Measurements from ENCODE around the gene MMP2.

The MMP2 gene

DNA sequence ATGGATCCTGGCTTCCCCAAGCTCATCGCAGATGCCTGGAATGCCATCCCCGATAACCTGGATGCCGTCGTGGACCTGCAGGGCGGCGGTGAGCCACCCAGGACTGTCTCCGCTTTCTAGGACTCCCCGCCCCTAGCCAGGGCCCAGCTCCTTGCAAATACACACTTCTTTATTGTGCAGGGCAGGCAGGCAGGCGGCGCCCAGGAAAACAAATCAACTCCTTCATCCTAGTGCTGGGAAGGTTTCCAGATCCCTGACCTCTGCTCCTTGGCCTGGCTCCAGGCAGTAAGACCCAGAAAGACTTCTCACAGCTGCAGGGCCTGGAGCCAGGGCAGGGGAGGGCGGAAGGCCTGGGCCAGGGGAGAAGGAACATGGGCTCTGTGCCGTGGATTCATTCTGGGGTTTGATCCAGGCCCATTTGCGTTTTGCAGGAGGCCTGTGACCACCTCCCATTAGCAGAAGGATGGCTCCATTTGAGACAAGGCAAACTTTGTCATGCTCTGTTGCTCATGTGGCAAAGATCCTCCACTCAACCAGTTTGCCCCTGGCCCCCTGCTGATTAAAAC lies 23.9 kb downstream of the MMP2 start:
- no peak for TF ChIP-seq Cebpa-rat (IDR thresholded peaks at IDR 0.05)
- Histone ChIP-seq H4K20me1 (no peaks in the 10 kb centered on the region), H3K36me3 (peaks cover 0 to 3% (median 0%) of the 10 kb centered on the region in 11 experiments; a peak in 1 of 22 replicates), H3K4me3 (no peak overlapping the region), H3K9me3 (replicated peaks in 1 of 11) (no peaks in the 10 kb centered on the region), H3K4me2 (peak overlapping the region; percentile 7 to 65 (median 48); a peak in 20 of 22 replicates), H3K9ac (peak overlapping the region in 1 of 11 experiments; percentile 31; a peak in 2 of 22 replicates), H3K27ac (no peak overlapping the region), H3K4me1 (peaks cover 35 to 73% (median 47%) of the 10 kb centered on the region in 10 experiments), H3K27me3 (no peaks in the 10 kb centered on the region)

DNA sequence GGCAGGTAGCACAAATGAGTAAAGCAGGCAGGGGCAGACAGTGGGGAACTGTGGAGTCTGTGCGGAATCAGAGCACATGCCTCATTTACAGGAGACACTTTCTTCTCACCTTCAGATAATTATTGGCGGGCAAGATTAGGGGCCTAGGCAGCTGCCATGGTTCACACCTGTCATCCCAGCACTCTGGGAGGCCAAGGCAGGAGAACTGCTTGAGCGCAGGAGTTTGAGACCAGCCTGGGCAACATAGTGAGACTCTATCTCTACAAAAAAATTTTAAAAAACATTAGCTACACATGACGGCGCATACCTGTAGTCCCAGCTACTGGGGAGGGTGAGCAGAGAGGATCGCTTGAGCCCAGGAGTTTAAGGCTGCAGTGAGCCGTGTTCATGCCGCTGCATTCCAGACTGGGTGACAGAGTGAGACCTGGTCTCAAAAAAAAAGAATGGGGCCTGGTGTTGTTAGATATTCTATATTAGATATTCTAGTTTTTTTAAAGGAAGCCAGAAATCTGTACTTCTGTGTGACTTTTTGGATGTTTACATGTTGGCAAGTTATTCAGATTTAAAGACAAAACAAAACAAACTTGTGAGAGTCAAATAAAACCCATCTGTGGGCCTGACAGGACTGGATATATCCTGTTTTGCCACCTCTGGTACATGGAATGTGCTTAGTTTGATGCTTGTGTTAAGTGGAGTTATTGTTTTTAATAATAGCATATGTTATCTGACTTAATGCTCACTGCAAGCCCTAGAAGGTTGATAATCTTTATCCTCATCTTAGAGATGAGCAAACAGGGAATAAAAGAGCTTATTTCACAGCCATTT lies 24.9 kb downstream of the MMP2 start:
- H3K4me3 ChIP-seq = no peak overlapping the region
- H3K4me1 ChIP-seq = peaks cover 35 to 77% (median 46%) of the 10 kb centered on the region in 10 experiments
- H3K27ac ChIP-seq = no peak overlapping the region
- no peak for TF ChIP-seq Cebpa-rat (IDR thresholded peaks at IDR 0.05)
- no peak overlapping the region for H3K9ac ChIP-seq
- peak overlapping the region in 7 of 11 experiments; percentile 16 to 65 (median 57); a peak in 8 of 22 replicates for H3K4me2 ChIP-seq
- H3K36me3 ChIP-seq = peaks cover 0 to 3% (median 0%) of the 10 kb centered on the region in 11 experiments; a peak in 1 of 22 replicates
- peaks cover 0 to 6% (median 5%) of the 10 kb centered on the region in 11 experiments; a peak in 12 of 22 replicates for H3K9me3 ChIP-seq (replicated peaks in 1 of 11)
- H4K20me1 ChIP-seq = no peaks in the 10 kb centered on the region
- peaks cover 0 to 8% (median 6%) of the 10 kb centered on the region in 11 experiments; a peak in 18 of 22 replicates for H3K27me3 ChIP-seq

DNA sequence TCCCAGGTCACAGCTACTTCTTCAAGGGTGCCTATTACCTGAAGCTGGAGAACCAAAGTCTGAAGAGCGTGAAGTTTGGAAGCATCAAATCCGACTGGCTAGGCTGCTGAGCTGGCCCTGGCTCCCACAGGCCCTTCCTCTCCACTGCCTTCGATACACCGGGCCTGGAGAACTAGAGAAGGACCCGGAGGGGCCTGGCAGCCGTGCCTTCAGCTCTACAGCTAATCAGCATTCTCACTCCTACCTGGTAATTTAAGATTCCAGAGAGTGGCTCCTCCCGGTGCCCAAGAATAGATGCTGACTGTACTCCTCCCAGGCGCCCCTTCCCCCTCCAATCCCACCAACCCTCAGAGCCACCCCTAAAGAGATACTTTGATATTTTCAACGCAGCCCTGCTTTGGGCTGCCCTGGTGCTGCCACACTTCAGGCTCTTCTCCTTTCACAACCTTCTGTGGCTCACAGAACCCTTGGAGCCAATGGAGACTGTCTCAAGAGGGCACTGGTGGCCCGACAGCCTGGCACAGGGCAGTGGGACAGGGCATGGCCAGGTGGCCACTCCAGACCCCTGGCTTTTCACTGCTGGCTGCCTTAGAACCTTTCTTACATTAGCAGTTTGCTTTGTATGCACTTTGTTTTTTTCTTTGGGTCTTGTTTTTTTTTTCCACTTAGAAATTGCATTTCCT lies 26.5 kb downstream of the MMP2 start:
- peak overlapping the region in 8 of 11 experiments; percentile 6 to 72 (median 30); a peak in 10 of 22 replicates for H3K4me2 ChIP-seq
- H3K36me3 ChIP-seq = peaks cover 0 to 3% (median 0%) of the 10 kb centered on the region in 11 experiments; a peak in 1 of 22 replicates
- no peaks in the 10 kb centered on the region for H4K20me1 ChIP-seq
- peaks cover 0 to 19% (median 17%) of the 10 kb centered on the region in 11 experiments; a peak in 18 of 22 replicates for H3K27me3 ChIP-seq
- H3K4me3 ChIP-seq = no peak overlapping the region
- no peak overlapping the region for H3K9ac ChIP-seq
- no peak for TF ChIP-seq Cebpa-rat (IDR thresholded peaks at IDR 0.05)
- H3K9me3 ChIP-seq (replicated peaks in 1 of 11) = peaks cover 0 to 11% (median 7%) of the 10 kb centered on the region in 11 experiments; a peak in 12 of 22 replicates
- H3K27ac ChIP-seq = no peak overlapping the region
- peaks cover 35 to 76% (median 47%) of the 10 kb centered on the region in 10 experiments for H3K4me1 ChIP-seq

DNA sequence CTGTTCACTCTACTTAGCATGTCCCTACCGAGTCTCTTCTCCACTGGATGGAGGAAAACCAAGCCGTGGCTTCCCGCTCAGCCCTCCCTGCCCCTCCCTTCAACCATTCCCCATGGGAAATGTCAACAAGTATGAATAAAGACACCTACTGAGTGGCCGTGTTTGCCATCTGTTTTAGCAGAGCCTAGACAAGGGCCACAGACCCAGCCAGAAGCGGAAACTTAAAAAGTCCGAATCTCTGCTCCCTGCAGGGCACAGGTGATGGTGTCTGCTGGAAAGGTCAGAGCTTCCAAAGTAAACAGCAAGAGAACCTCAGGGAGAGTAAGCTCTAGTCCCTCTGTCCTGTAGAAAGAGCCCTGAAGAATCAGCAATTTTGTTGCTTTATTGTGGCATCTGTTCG lies 27.1 kb downstream of the MMP2 start:
- TF ChIP-seq Cebpa-rat (IDR thresholded peaks at IDR 0.05) = no peak
- peaks cover 0 to 3% (median 0%) of the 10 kb centered on the region in 11 experiments; a peak in 1 of 22 replicates for H3K36me3 ChIP-seq
- H3K9me3 ChIP-seq (replicated peaks in 1 of 11) = peaks cover 0 to 11% (median 7%) of the 10 kb centered on the region in 11 experiments; a peak in 12 of 22 replicates
- H4K20me1 ChIP-seq = no peaks in the 10 kb centered on the region
- no peak overlapping the region for H3K9ac ChIP-seq
- peaks cover 0 to 19% (median 17%) of the 10 kb centered on the region in 11 experiments; a peak in 18 of 22 replicates for H3K27me3 ChIP-seq
- 0 out of 22 replicates have a peak overlapping the region, but pooled peaks of 1 of the 11 experiments have one; percentile 14 for H3K27ac ChIP-seq
- peaks cover 32 to 75% (median 42%) of the 10 kb centered on the region in 10 experiments for H3K4me1 ChIP-seq
- no peak overlapping the region for H3K4me3 ChIP-seq
- H3K4me2 ChIP-seq = peak overlapping the region in 8 of 11 experiments; percentile 6 to 72 (median 30); a peak in 12 of 22 replicates

DNA sequence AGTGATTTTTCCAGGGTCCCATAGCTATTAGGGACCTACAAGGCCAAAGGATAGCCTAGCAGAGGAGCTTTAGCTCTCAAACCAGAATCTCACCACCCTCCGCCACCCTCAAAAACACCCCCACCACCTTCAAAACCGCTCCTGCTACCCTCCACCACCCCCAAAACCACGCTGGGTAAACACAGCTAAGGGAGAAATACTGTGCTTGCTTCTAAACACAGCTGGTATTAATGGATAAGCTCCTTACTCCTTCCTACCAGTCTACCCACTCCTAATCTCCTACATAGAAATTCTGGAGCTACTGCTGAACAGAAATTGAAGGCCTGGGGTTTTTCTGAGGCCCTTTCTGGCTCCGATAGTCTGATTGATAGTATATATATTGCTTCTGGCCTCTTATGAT lies 27.7 kb downstream of the MMP2 start:
- H3K27me3 ChIP-seq = peaks cover 0 to 19% (median 17%) of the 10 kb centered on the region in 11 experiments; a peak in 18 of 22 replicates
- H3K4me2 ChIP-seq = peak overlapping the region in 4 of 11 experiments; percentile 30 to 72 (median 55); a peak in 5 of 22 replicates
- peaks cover 0 to 3% (median 0%) of the 10 kb centered on the region in 11 experiments; a peak in 1 of 22 replicates for H3K36me3 ChIP-seq
- peaks cover 2 to 15% (median 10%) of the 10 kb centered on the region in 11 experiments; a peak in 16 of 22 replicates for H3K9me3 ChIP-seq (replicated peaks in 1 of 11)
- TF ChIP-seq Cebpa-rat (IDR thresholded peaks at IDR 0.05) = no peak
- H3K4me1 ChIP-seq = peaks cover 32 to 68% (median 42%) of the 10 kb centered on the region in 10 experiments
- no peak overlapping the region for H3K4me3 ChIP-seq
- no peak overlapping the region for H3K27ac ChIP-seq
- no peaks in the 10 kb centered on the region for H4K20me1 ChIP-seq
- no peak overlapping the region for H3K9ac ChIP-seq

DNA sequence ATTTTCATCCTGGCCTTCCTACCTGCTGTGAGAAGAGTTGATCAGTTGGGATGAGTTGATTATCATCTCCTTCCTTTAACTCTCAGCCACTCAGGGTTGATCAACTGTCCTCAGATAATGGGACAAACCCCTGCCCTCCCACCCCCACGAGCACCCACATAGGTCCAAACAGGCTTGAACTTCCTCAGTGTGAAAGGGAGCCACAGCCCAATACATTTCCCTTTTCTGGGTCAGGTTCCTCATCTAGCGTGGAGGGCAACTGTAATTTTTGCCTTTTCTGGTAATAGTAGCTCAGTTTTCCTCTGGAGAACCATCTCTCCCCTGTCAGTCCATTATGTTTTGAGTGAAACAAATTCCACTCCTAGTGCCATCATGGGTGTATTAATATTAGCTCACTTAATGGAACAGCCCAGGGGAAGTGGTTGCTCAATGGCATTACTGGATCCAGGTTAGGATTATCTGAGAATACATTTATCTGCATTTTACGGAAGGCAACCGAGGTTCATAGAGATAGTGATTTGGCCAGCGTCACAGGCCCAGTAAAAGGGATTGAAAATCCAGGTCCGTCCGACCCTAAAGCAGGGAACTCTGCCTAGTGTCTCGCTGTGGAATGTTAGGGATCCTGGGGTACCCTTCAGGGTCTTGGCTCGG lies 29.4 kb downstream of the MMP2 start:
- Histone ChIP-seq H3K9me3 (replicated peaks in 1 of 11) (peaks cover 19 to 32% (median 27%) of the 10 kb centered on the region in 11 experiments), H3K9ac (peak overlapping the region in 1 of 11 experiments; percentile 79; a peak in 1 of 22 replicates), H3K27ac (peak overlapping the region in 2 of 11 experiments; percentile 54 to 69; a peak in 3 of 22 replicates), H3K4me2 (peak overlapping the region; percentile 45 to 82 (median 67)), H4K20me1 (no peaks in the 10 kb centered on the region), H3K27me3 (peaks cover 0 to 19% (median 17%) of the 10 kb centered on the region in 11 experiments; a peak in 18 of 22 replicates), H3K4me3 (peak overlapping the region in 8 of 10 experiments; percentile 47 to 69 (median 56); a peak in 11 of 20 replicates), H3K4me1 (peaks cover 22 to 57% (median 32%) of the 10 kb centered on the region in 10 experiments), H3K36me3 (peaks cover 0 to 12% (median 0%) of the 10 kb centered on the region in 11 experiments; a peak in 5 of 22 replicates)
- no peak for TF ChIP-seq Cebpa-rat (IDR thresholded peaks at IDR 0.05)

DNA sequence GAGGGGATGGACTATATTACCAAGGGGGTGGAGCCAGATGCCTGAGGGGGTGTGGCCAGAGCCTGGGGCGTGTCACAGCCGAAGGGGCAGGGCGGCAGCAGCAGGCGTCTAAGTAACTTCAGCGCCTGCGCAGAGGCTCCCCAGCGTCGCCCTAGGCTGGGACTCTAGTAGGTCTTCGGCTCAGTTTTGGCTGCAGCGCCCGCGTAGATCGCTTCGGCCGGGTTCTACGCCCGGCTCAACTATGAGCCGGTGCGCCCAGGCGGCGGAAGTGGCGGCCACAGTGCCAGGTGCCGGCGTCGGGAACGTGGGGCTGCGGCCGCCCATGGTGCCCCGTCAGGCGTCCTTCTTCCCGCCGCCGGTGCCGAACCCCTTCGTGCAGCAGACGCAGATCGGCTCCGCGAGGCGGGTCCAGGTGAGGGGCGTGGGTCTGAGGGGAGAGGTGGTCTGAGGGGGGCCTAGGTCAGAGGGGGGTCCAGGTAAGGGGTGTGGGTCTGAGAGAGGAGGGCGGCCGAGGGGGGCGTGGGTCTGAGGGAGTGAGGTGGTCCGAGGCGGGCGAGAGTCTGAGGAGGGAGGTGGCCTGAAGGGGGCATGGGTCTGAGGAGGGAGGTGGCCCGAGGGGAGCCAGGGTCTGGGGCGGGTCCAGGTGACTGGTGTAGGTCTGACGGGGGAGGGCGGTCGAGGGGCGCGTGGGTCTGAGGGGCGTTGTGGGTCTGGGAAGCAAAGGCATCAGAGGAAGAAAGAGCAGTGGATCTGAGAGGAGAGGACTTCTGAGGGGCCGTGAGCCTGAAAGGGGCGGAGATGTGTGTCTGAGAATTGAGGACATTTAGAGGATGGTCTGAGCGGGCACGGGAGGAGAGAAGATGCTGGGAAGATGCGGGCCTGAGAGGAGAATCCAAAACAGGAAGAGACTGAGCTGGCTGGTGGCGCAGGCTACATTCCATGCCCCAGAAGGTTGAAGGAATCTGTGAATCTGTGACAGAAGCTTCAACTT lies 30.2 kb downstream of the MMP2 start, which contains the start of gene LPCAT2:
Gene LPCAT2 (plus strand): TSS at position 132 of the 991 bp plus-strand sequence. CDS start 110 bp downstream, at position 242.
- peaks cover 0 to 19% (median 17%) of the 10 kb centered on the region in 11 experiments; a peak in 18 of 22 replicates for H3K27me3 ChIP-seq
- peaks cover 0 to 16% (median 0%) of the 10 kb centered on the region in 11 experiments; a peak in 5 of 22 replicates for H3K36me3 ChIP-seq
- H3K27ac ChIP-seq = peak within 1 kb of the TSS in 6 of 11 experiments; percentile 27 to 69 (median 43); a peak in 10 of 22 replicates
- H3K4me3 ChIP-seq = peak within 1 kb of the TSS; percentile 43 to 69 (median 56)
- H3K9me3 ChIP-seq (replicated peaks in 1 of 11) = peaks cover 27 to 41% (median 35%) of the 10 kb centered on the region in 11 experiments
- peak within 1 kb of the TSS; percentile 45 to 82 (median 67) for H3K4me2 ChIP-seq
- H4K20me1 ChIP-seq = no peaks in the 10 kb centered on the region; a peak in 1 of 22 replicates
- TF ChIP-seq Cebpa-rat (IDR thresholded peaks at IDR 0.05) = no peak
- H3K9ac ChIP-seq = peak within 1 kb of the TSS in 7 of 11 experiments; percentile 1 to 80 (median 57); a peak in 12 of 22 replicates
- peaks cover 21 to 56% (median 28%) of the 10 kb centered on the region in 10 experiments for H3K4me1 ChIP-seq
